GM23248 (cell line): Measurements from ENCODE around the gene CAMK2D. TPM values are rescaled to one million over a fixed set of nuclear protein-coding genes. Genes with fewer than 3 reads are reported as not detected.

Experiments used
- DNase-seq: peaks from one replicate; pipeline ENCODE4 v3.0.0-alpha.2; 2015
- H2AFZ ChIP-seq: fragments of 200-600 bp; sonication (generic); 2 replicates; pipeline ENCODE4 v1.6.1; 2016; ENCODE audit warnings: antibody characterized with exemption
- H3F3A ChIP-seq: fragments of 200-600 bp; sonication (generic); 2 replicates; pipeline ENCODE4 v1.6.1; 2016; ENCODE audit warnings: mild to moderate bottlenecking, antibody characterized with exemption, mixed run types; ENCODE audit not compliant: insufficient read depth
- H3K27ac ChIP-seq: fragments of 200-600 bp; sonication (generic); 2 replicates; pipeline ENCODE4 v1.5.1; 2016; ENCODE audit warnings: mild to moderate bottlenecking
- H3K27me3 ChIP-seq: fragments of 200-600 bp; sonication (generic); replicated peaks from 2 replicates; pipeline ENCODE4 v1.6.1; 2016; ENCODE audit warnings: mild to moderate bottlenecking; ENCODE audit not compliant: insufficient read depth
- H3K36me3 ChIP-seq: fragments of 200-600 bp; sonication (generic); 2 replicates; pipeline ENCODE4 v1.6.1; 2016; ENCODE audit warnings: low read depth, mild to moderate bottlenecking
- H3K4me1 ChIP-seq: fragments of 200-600 bp; sonication (generic); 2 replicates; pipeline ENCODE4 v1.6.1; 2016; ENCODE audit warnings: mild to moderate bottlenecking; ENCODE audit not compliant: insufficient read depth
- H3K4me2 ChIP-seq: fragments of 200-600 bp; sonication (generic); one replicate; pipeline ENCODE4 v1.6.1; 2016; ENCODE audit warnings: mild to moderate bottlenecking; ENCODE audit not compliant: unreplicated experiment
- H3K4me3 ChIP-seq: fragments of 200-600 bp; sonication (generic); 2 replicates; pipeline ENCODE4 v1.5.1; 2016; ENCODE audit warnings: mild to moderate bottlenecking
- H3K79me2 ChIP-seq: fragments of 200-600 bp; sonication (generic); 2 replicates; pipeline ENCODE4 v1.6.1; 2016; ENCODE audit warnings: mild to moderate bottlenecking; ENCODE audit not compliant: insufficient read depth
- H3K9ac ChIP-seq: fragments of 200-600 bp; sonication (generic); 2 replicates; pipeline ENCODE4 v1.6.1; 2016; ENCODE audit warnings: mild to moderate bottlenecking
- H3K9me2 ChIP-seq: fragments of 200-600 bp; sonication (generic); 2 replicates; pipeline ENCODE4 v1.6.1; 2016; ENCODE audit warnings: mixed run types, mild to moderate bottlenecking, moderate library complexity; ENCODE audit not compliant: insufficient read depth
- H3K9me3 ChIP-seq: fragments of 200-600 bp; sonication (generic); one replicate; pipeline ENCODE4 v1.6.1; 2017; ENCODE audit warnings: low read depth
- H4K20me1 ChIP-seq: fragments of 200-600 bp; sonication (generic); 2 replicates; pipeline ENCODE4 v1.6.0; 2016; ENCODE audit not compliant: insufficient read depth
- EZH2 ChIP-seq: fragments of 200-600 bp; sonication (generic); IDR thresholded peaks from 2 replicates; pipeline ENCODE4 v1.6.1; 2018; ENCODE audit warnings: antibody characterized with exemption, mild to moderate bottlenecking; ENCODE audit not compliant: insufficient read depth, poor library complexity, severe bottlenecking
- EZH2phosphoT487 ChIP-seq: fragments of 200-600 bp; sonication (generic); IDR thresholded peaks from 2 replicates; pipeline ENCODE4 v1.6.1; 2018; ENCODE audit warnings: antibody characterized with exemption, moderate library complexity, mild to moderate bottlenecking, low read depth; ENCODE audit not compliant: insufficient read depth
- WGBS, 2 experiments: methylation state at CpG; one replicate each; pipeline ENCODE4 v1.1.6; 2015 to 2017; ENCODE audit warnings: low lambda C conversion rate in 2 of 2, low coverage in 1 of 2; ENCODE audit errors: missing lambda C conversion rate in 2 of 2; 5-methylcytosine and 5-hydroxymethylcytosine counted together
- in situ Hi-C: fragments of 300-500 bp; cut with MboI; formaldehyde crosslinking; loops from 2 replicates; pipeline ENCODE4 v1.15.0; 2020
- polyA plus RNA-seq: library from polyadenylated mRNA; unstranded; fragments of >200 nt; fragmentation: Nextera tagmentation; extraction: Ambion mirVana; gene quantifications from 2 replicates; pipeline ENCODE4 v1.2.1, GENCODE V29; 2016
- total RNA-seq: library from RNA; depleted of rRNA; stranded (reverse); fragments of >200 nt; shearing (Covaris generic); gene quantifications from 2 replicates; pipeline ENCODE4 v1.2.3, GENCODE V29; 2014

CAMK2D gene
- total and polyA plus RNA-seq, 2 experiments from 2014 or later, result 78.8 to 94.5 TPM

GRCh38 chr4:113674733-113675132 lies 86.8 kb downstream of the CAMK2D start:
- no peak for DNase-seq
- TF ChIP-seq EZH2phosphoT487, result no peak
- no peak for TF ChIP-seq EZH2
- Histone ChIP-seq H3K9ac (no peak overlapping the region), H3K27me3 (no peaks in the 10 kb centered on the region), H3K27ac (no peak overlapping the region), H3F3A (0 out of 2 replicates have a peak, but pooled peaks cover 5% of the 10 kb centered on the region), H2AFZ (no peak overlapping the region), H3K36me3 (peaks cover 5% of the 10 kb centered on the region; the same call in 1 of the 2 replicates), H4K20me1 (no peaks in the 10 kb centered on the region), H3K79me2 (peaks cover 99% of the 10 kb centered on the region), H3K4me3 (no peak overlapping the region), H3K9me3 (no peaks in the 10 kb centered on the region), H3K4me1 (peaks cover 31% of the 10 kb centered on the region), H3K4me2 (no peak overlapping the region), H3K9me2 (no peaks in the 10 kb centered on the region)
- in situ Hi-C loops, result no loop called here
- 98% methylated on average over 2 of the region's 2 CpGs for WGBS, 2 experiments

GRCh38 chr4:113674251-113674650 lies 87.3 kb downstream of the CAMK2D start:
- H4K20me1 ChIP-seq, result no peaks in the 10 kb centered on the region
- H3K9me3 ChIP-seq, result no peaks in the 10 kb centered on the region
- TF ChIP-seq EZH2 (no peak), EZH2phosphoT487 (no peak)
- in situ Hi-C loops, result no loop called here
- H3K9me2 ChIP-seq, result no peaks in the 10 kb centered on the region
- H3K4me2 ChIP-seq, result no peak overlapping the region
- DNase-seq, result peak; percentile 10
- 97 to 100% methylated on average over 1 of the region's 1 CpG for WGBS, 2 experiments
- peaks cover 99% of the 10 kb centered on the region for H3K79me2 ChIP-seq
- peaks cover 31% of the 10 kb centered on the region for H3K4me1 ChIP-seq
- no peaks in the 10 kb centered on the region for H3K27me3 ChIP-seq
- no peak overlapping the region for H2AFZ ChIP-seq
- peaks cover 5% of the 10 kb centered on the region; the same call in 1 of the 2 replicates for H3K36me3 ChIP-seq
- H3K27ac ChIP-seq, result no peak overlapping the region
- H3K9ac ChIP-seq, result no peak overlapping the region
- H3F3A ChIP-seq, result 0 out of 2 replicates have a peak, but pooled peaks cover 5% of the 10 kb centered on the region
- no peak overlapping the region for H3K4me3 ChIP-seq

GRCh38 chr4:113673450-113673849 lies 88.1 kb downstream of the CAMK2D start:
- in situ Hi-C loops, result no loop called here
- H3K9ac ChIP-seq, result no peak overlapping the region
- H3K9me3 ChIP-seq, result no peaks in the 10 kb centered on the region
- H3K27ac ChIP-seq, result no peak overlapping the region
- no peak overlapping the region for H3K4me2 ChIP-seq
- H3K4me3 ChIP-seq, result no peak overlapping the region
- H3K9me2 ChIP-seq, result no peaks in the 10 kb centered on the region
- H3K27me3 ChIP-seq, result no peaks in the 10 kb centered on the region
- 0 out of 2 replicates have a peak, but pooled peaks cover 5% of the 10 kb centered on the region for H3F3A ChIP-seq
- H4K20me1 ChIP-seq, result no peaks in the 10 kb centered on the region
- peaks cover 5% of the 10 kb centered on the region; the same call in 1 of the 2 replicates for H3K36me3 ChIP-seq
- H3K79me2 ChIP-seq, result peaks cover 98% of the 10 kb centered on the region
- H3K4me1 ChIP-seq, result peaks cover 27% of the 10 kb centered on the region
- no peak overlapping the region for H2AFZ ChIP-seq
- TF ChIP-seq EZH2phosphoT487 (no peak), EZH2 (no peak)
- peak; percentile 52 for DNase-seq
- 98% methylated on average over 2 of the region's 2 CpGs for WGBS, 2 experiments

- H3K4me3 ChIP-seq, result no peak overlapping the region
- no peaks in the 10 kb centered on the region for H4K20me1 ChIP-seq
- H3K9ac ChIP-seq, result no peak overlapping the region
- in situ Hi-C loops, result no loop called here
- peaks cover 94% of the 10 kb centered on the region for H3K79me2 ChIP-seq
- no peaks in the 10 kb centered on the region for H3K9me3 ChIP-seq
- no peaks in the 10 kb centered on the region for H3K36me3 ChIP-seq
- no peaks in the 10 kb centered on the region for H3K4me1 ChIP-seq
- H3K27me3 ChIP-seq, result no peaks in the 10 kb centered on the region
- H3K27ac ChIP-seq, result no peak overlapping the region
- no peaks in the 10 kb centered on the region for H3F3A ChIP-seq
- TF ChIP-seq EZH2phosphoT487, result no peak
- TF ChIP-seq EZH2, result no peak
- 72 to 78% methylated on average over 8 of the region's 8 CpGs for WGBS, 2 experiments
- no peaks in the 10 kb centered on the region for H3K9me2 ChIP-seq
- no peak overlapping the region for H3K4me2 ChIP-seq
- no peak for DNase-seq
- no peak overlapping the region for H2AFZ ChIP-seq
These were observed 95.0 kb downstream of the CAMK2D start for GRCh38 chr4:113666386-113667114.
